Mucosa of stomach (tissue), 1 donor: ENCODE results near the gene GABRD.

Experiments
- H3K27me3 ChIP-seq: one replicate; pipeline ENCODE4 v1.7.0; 2013; ENCODE audit warnings: mild to moderate bottlenecking, low read length; ENCODE audit not compliant: control insufficient read depth, insufficient read depth
- H3K36me3 ChIP-seq: one replicate; pipeline ENCODE4 v1.7.0; 2013; ENCODE audit warnings: low read length; ENCODE audit not compliant: control insufficient read depth, insufficient read depth
- H3K4me1 ChIP-seq: one replicate; pipeline ENCODE4 v1.7.0; 2013; ENCODE audit warnings: mild to moderate bottlenecking, low read length; ENCODE audit not compliant: control insufficient read depth, insufficient read depth
- H3K4me3 ChIP-seq: one replicate; pipeline ENCODE4 v1.7.0; 2013; ENCODE audit warnings: low read length
- H3K9ac ChIP-seq: one replicate; pipeline ENCODE4 v1.7.0; 2013; ENCODE audit warnings: mild to moderate bottlenecking, low read length, moderate library complexity
- H3K9me3 ChIP-seq: one replicate; pipeline ENCODE4 v1.7.0; 2013; ENCODE audit warnings: mild to moderate bottlenecking, low read length, moderate library complexity; ENCODE audit not compliant: control insufficient read depth
- donor health status: Pancreatic carcinoma.

Gene GABRD

GRCh38 chr1:2054560-2054959 lies 35.4 kb downstream of the GABRD start:
- Histone ChIP-seq H3K4me1 (peaks cover 16% of the 10 kb centered on the region), H3K9me3 (no peaks in the 10 kb centered on the region), H3K9ac (no peak overlapping the region), H3K4me3 (no peak overlapping the region), H3K36me3 (no peaks in the 10 kb centered on the region), H3K27me3 (peaks cover 3% of the 10 kb centered on the region)

DNA sequence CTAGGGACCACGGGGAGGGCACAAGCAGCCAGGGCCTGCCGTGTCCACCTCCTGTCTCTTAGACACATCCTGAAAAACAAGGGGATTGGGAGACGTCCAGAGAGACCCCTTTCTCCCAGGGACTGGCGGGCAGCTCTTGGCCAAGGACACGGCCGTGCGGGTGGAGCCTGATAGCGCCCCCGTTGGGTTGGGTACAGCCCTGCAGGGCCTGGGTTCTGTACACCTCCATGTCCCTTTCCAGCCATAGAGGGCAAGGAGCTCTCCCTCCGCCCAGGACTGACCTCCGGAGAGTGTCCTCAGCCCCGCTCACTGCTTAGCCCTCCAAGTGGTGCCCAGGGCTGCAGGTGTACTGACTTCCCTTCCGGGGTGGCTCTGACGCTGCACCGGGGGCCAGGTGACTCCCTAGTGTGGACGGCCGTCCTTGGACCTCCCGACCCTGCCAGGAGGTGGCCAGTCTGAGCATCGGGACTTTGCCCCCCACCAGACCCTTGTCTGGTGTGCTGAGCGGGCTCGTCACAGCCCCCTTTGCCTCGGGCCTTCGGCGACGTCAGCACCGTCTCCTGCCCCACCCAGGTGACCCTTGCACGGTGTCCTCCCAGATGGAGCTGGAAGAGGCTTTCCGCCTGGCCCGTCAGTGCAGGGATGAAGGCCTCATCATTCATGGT lies 36.9 kb downstream of the GABRD start:
- Histone ChIP-seq H3K9me3 (no peaks in the 10 kb centered on the region), H3K36me3 (no peaks in the 10 kb centered on the region), H3K27me3 (no peaks in the 10 kb centered on the region), H3K4me1 (peaks cover 14% of the 10 kb centered on the region), H3K9ac (no peak overlapping the region), H3K4me3 (no peak overlapping the region)

DNA sequence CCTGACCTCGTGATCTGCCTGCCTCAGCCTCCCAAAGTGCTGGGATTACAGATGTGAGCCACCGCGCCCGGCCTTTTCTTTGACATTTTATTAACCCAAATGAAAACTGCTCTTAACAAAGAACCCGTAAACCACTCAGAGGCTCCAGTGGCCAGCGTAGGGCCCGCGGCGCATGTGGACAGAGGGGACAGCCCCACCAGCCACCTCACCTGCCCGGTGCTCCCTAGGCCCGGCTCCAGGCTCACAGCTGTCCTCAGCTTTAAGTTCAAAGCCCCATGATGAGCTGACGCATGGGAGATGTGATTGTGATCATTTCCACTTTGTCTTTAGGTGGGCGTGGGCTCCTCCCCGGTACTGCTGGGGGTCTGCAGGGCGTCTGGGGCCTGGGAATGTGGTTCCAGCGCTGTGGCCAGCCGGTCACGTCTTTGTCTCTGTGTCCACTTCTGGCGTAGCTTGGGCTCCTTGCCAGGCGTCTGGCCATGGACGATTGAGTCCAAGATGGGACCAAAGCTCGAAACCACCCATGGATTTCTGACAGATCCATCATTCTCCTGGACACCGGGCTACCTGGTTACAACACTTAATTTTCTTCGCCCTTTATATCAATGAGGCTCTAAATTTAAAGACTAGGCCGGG lies 37.9 kb downstream of the GABRD start:
- Histone ChIP-seq H3K27me3 (no peaks in the 10 kb centered on the region), H3K9me3 (no peaks in the 10 kb centered on the region), H3K4me1 (peaks cover 7% of the 10 kb centered on the region), H3K4me3 (no peak overlapping the region), H3K9ac (no peak overlapping the region), H3K36me3 (no peaks in the 10 kb centered on the region)

DNA sequence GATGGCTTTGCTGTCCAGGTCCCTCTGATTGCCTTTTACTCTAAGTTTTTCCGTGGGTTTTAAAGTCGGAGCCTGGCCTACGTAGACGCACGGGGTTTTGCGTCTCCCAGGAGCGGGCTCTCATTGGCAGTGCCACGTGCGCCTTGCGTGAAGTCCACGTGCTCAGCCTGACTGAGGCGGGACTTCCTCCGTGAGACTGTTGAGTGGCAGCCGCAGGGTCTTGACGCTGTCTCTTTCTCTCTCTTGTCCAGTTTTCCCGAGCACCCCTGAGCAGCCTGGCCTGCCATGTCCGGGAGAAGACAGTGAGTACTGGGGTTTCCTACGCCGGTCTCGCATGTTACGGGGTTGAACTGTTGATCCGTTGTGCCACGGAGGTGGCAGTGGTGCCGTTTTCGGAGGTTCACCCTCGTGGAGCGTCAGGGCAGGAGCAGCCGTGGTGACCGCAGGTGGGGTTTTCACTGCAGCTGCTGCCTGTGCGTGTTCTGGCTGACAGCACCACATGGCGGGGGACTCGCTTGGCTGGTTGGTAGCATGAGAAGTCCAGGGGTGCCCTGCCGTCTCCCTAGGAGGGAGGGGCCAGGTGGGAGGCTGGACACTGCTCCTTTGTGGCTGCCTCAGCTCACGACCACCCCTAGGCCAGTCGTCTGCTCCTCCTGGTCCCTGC lies 40.3 kb downstream of the GABRD start:
- Histone ChIP-seq H3K36me3 (no peaks in the 10 kb centered on the region), H3K9ac (no peak overlapping the region), H3K4me3 (no peak overlapping the region), H3K4me1 (no peaks in the 10 kb centered on the region), H3K9me3 (no peaks in the 10 kb centered on the region), H3K27me3 (no peaks in the 10 kb centered on the region)

DNA sequence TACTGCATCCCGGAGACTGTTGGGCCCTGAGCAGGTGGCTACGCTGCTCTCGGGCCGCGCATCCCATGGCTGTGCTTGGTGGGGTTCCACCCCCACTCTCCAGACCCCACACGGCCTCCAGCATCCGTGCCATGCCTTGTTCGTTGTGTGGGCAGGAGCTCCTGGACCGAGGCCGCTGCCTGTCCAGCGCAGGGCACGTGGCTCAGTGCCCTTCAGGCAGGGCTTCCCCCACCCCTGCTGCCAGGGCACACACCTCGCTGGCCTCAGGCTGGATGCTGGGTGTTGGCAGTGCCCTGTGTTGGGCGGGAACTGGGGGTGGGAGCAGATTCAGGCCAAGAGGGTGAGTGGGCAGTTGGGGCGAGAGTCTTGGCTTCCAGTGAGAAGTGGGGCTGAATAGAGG lies 40.9 kb downstream of the GABRD start:
- H3K9me3 ChIP-seq: no peaks in the 10 kb centered on the region
- no peak overlapping the region for H3K9ac ChIP-seq
- H3K4me1 ChIP-seq: no peaks in the 10 kb centered on the region
- H3K4me3 ChIP-seq: no peak overlapping the region
- H3K27me3 ChIP-seq: no peaks in the 10 kb centered on the region
- no peaks in the 10 kb centered on the region for H3K36me3 ChIP-seq

- no peak overlapping the region for H3K4me3 ChIP-seq
- H3K9me3 ChIP-seq: no peaks in the 10 kb centered on the region
- H3K4me1 ChIP-seq: no peaks in the 10 kb centered on the region
- H3K36me3 ChIP-seq: no peaks in the 10 kb centered on the region
- H3K9ac ChIP-seq: no peak overlapping the region
- no peaks in the 10 kb centered on the region for H3K27me3 ChIP-seq
Observed at GRCh38 chr1:2060535-2060934, 41.4 kb downstream of the GABRD start.

- no peaks in the 10 kb centered on the region for H3K9me3 ChIP-seq
- H3K27me3 ChIP-seq: no peaks in the 10 kb centered on the region
- H3K4me1 ChIP-seq: no peaks in the 10 kb centered on the region
- H3K9ac ChIP-seq: no peak overlapping the region
- no peaks in the 10 kb centered on the region for H3K36me3 ChIP-seq
- H3K4me3 ChIP-seq: no peak overlapping the region
Observed at GRCh38 chr1:2061065-2061778, 42.1 kb downstream of the GABRD start.

DNA sequence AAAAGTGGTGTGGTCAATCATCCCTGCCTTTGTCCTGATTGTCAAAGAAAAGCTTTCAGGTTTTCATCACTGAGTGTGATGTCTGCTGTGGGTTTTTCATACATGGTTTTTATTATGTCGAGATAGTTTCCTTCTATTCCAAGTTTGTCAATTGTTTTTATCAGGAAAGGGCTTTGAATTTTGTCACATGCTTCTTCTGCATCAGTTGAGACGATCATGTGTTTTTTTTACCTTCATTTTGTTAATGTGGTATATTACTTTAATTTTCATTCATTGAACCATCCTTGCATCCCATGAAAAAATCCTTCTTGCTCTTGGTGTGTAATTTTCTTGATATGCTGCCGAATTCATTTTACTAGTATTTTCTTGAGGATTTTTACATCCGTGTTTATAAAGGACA lies 46.6 kb downstream of the GABRD start:
- no peak overlapping the region for H3K9ac ChIP-seq
- H3K9me3 ChIP-seq: no peaks in the 10 kb centered on the region
- H3K36me3 ChIP-seq: no peaks in the 10 kb centered on the region
- no peak overlapping the region for H3K4me3 ChIP-seq
- H3K27me3 ChIP-seq: no peaks in the 10 kb centered on the region
- no peaks in the 10 kb centered on the region for H3K4me1 ChIP-seq

DNA sequence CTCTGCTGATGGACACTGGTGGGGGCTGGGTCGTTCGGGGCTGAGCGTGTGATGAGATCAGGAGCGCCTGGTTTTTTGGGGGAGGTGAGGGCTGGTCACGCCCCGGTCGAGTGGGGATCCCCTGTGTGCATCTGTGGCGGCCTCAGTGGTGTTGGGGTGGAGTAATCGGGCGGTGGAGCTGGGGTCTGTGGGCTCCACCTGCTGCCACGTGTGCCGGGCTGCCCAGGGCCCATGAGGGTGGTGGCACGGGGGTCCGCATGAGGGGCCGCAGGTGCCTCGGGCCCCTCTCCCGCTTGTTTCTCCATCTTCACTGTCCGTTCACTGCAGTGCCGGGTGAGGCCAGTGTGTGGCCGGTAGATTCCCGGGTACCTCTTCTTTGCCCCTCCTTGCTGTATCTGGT lies 48.2 kb downstream of the GABRD start:
- H3K4me1 ChIP-seq: no peaks in the 10 kb centered on the region
- H3K36me3 ChIP-seq: no peaks in the 10 kb centered on the region
- no peaks in the 10 kb centered on the region for H3K27me3 ChIP-seq
- H3K9me3 ChIP-seq: no peaks in the 10 kb centered on the region
- no peak overlapping the region for H3K9ac ChIP-seq
- H3K4me3 ChIP-seq: no peak overlapping the region

- no peak overlapping the region for H3K4me3 ChIP-seq
- no peak overlapping the region for H3K9ac ChIP-seq
- no peaks in the 10 kb centered on the region for H3K9me3 ChIP-seq
- H3K36me3 ChIP-seq: no peaks in the 10 kb centered on the region
- no peaks in the 10 kb centered on the region for H3K27me3 ChIP-seq
- H3K4me1 ChIP-seq: no peaks in the 10 kb centered on the region
Observed at GRCh38 chr1:2067981-2068380, 48.8 kb downstream of the GABRD start.

GRCh38 chr1:2068951-2069350 lies 49.8 kb downstream of the GABRD start:
- H3K9ac ChIP-seq: no peak overlapping the region
- H3K4me3 ChIP-seq: no peak overlapping the region
- H3K27me3 ChIP-seq: no peaks in the 10 kb centered on the region
- H3K9me3 ChIP-seq: no peaks in the 10 kb centered on the region
- H3K36me3 ChIP-seq: no peaks in the 10 kb centered on the region
- no peaks in the 10 kb centered on the region for H3K4me1 ChIP-seq

GRCh38 chr1:2070016-2070415 lies 50.9 kb downstream of the GABRD start:
- no peaks in the 10 kb centered on the region for H3K27me3 ChIP-seq
- no peaks in the 10 kb centered on the region for H3K4me1 ChIP-seq
- no peak overlapping the region for H3K4me3 ChIP-seq
- no peaks in the 10 kb centered on the region for H3K9me3 ChIP-seq
- no peaks in the 10 kb centered on the region for H3K36me3 ChIP-seq
- H3K9ac ChIP-seq: no peak overlapping the region
